Stimulated activated naive CD4-positive, alpha-beta T cell treated with Interleukin-2 at 50 U/mL for 16 hours (primary cell): ENCODE measurements around the gene TSSK3.

Experiments
- DNase-seq: peaks from one replicate; lab custom pipeline; 2025; lab: John Stamatoyannopoulos, UW

TSSK3 gene

GRCh38 chr1:32362474-32363313 lies at the start of gene TSSK3, which contains the start of gene FAM229A:
Gene TSSK3, plus strand, starts transcription at chr1:32362539. Its CDS starts 163 bp downstream, at chr1:32362702.
Gene FAM229A, minus strand, starts transcription at chr1:32362485. Its CDS starts 394 bp downstream, at chr1:32362091.
- no peak for DNase-seq

- no peak for DNase-seq
Measured at GRCh38 chr1:32316903-32317277, 45.4 kb upstream of the TSSK3 start.

GRCh38 chr1:32318127-32318869 lies 44.0 kb upstream of the TSSK3 start:
- DNase-seq = no peak

GRCh38 chr1:32321712-32322291 lies 40.5 kb upstream of the TSSK3 start:
- no peak for DNase-seq

- DNase-seq = no peak
Measured at GRCh38 chr1:32327204-32327603, 35.1 kb upstream of the TSSK3 start.

GRCh38 chr1:32329931-32330466 lies 32.3 kb upstream of the TSSK3 start:
- no peak for DNase-seq

- no peak for DNase-seq
Measured at GRCh38 chr1:32330558-32331151, 31.7 kb upstream of the TSSK3 start.

- DNase-seq = no peak
Measured at GRCh38 chr1:32331549-32331948, 30.8 kb upstream of the TSSK3 start.

- no peak for DNase-seq
Measured at GRCh38 chr1:32332290-32333079, 29.9 kb upstream of the TSSK3 start.

GRCh38 chr1:32333251-32333963 lies 28.9 kb upstream of the TSSK3 start:
- DNase-seq = no peak

- DNase-seq = no peak
Measured at GRCh38 chr1:32334274-32334861, 28.0 kb upstream of the TSSK3 start.

GRCh38 chr1:32334864-32335534 lies 27.3 kb upstream of the TSSK3 start:
- peak; percentile 38 for DNase-seq

GRCh38 chr1:32335535-32335789 lies 26.9 kb upstream of the TSSK3 start:
- DNase-seq = no peak

- peak; percentile 80 for DNase-seq
Measured at GRCh38 chr1:32335790-32336590, 26.3 kb upstream of the TSSK3 start, which contains the start of gene MARCKSL1. Gene MARCKSL1, minus strand, starts transcription at chr1:32336233. Its CDS starts 200 bp downstream, at chr1:32336033.

GRCh38 chr1:32336591-32336932 lies 25.8 kb upstream of the TSSK3 start:
- DNase-seq = no peak

GRCh38 chr1:32336963-32337675 lies 25.2 kb upstream of the TSSK3 start:
- DNase-seq = peak; percentile 57

GRCh38 chr1:32337855-32338636 lies 24.3 kb upstream of the TSSK3 start:
- DNase-seq = no peak
